Measurements from ENCODE around the gene CLIC3. TPM values are rescaled to one million over a fixed set of nuclear protein-coding genes. Genes with fewer than 3 reads are reported as not detected.

The CLIC3 gene
- total RNA-seq, 1 donor from 2014 or later, result not detected

DNA sequence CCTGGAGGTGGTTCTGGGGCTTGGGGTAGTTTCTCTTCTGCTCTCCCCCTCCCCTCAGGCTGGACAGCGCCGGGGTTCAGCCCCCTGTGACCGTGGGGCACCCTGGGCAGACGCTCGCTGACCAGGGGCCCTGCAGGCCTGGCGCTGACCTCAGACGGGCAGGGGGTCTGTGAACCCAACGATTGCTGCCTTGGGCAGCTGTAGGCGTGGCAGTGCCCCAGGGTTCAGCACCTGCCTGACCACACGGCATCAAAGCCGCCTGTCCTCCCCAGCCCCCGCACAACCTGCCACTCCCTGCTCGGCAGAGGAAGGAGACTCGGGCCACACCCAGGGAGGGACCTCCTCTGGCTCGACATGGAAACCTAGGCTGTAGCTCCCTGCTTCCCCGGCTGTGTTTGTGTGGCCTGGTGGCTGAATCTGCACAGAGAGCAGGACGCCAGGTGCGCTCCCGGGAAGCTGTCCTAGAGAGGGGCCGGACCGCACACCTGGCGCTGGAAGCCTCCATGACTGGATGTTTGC is 32.1 kb downstream of the CLIC3 start:
- Mint-ChIP-seq H3K9me3 (no peaks in the 10 kb centered on the region), H3K4me1 (peaks cover 19% of the 10 kb centered on the region), H3K27me3 (ENCODE audit: insufficient read depth, low read depth) (peaks cover 5% of the 10 kb centered on the region), H3K27ac (peak overlapping the region; percentile 53), H3K36me3 (no peaks in the 10 kb centered on the region), H3K4me3 (no peak overlapping the region)
- Histone ChIP-seq H3K4me1 (peaks cover 6% of the 10 kb centered on the region), H3K27ac (no peak overlapping the region), H4K20me1 (ENCODE audit: low read depth) (no peaks in the 10 kb centered on the region), H3F3A (ENCODE audit: low read depth) (no peaks in the 10 kb centered on the region), H3K79me2 (ENCODE audit: low read depth) (no peaks in the 10 kb centered on the region), H3K27me3 (no peaks in the 10 kb centered on the region), H3K9me3 (ENCODE audit: low read depth) (no peaks in the 10 kb centered on the region), H3K4me3 (no peak overlapping the region), H3K4me2 (no peak overlapping the region), H2AFZ (replicated peaks) (no peak overlapping the region), H3K9ac (no peak overlapping the region), H3K36me3 (no peaks in the 10 kb centered on the region)
- DNase-seq (ENCODE audit: low spot score), result no peak
- no peak for TF ChIP-seq EZH2 (IDR thresholded peaks at IDR 0.05)
- no peak for TF ChIP-seq CTCF (IDR thresholded peaks at IDR 0.05)
- TF ChIP-seq EZH2phosphoT487 (IDR thresholded peaks at IDR 0.05), result no peak

GRCh38 chr9:136963751-136964150 is 32.6 kb downstream of the CLIC3 start:
- no peak overlapping the region for H3K4me2 ChIP-seq
- Mint-ChIP-seq H3K4me3 (no peak overlapping the region), H3K36me3 (no peaks in the 10 kb centered on the region), H3K4me1 (peaks cover 19% of the 10 kb centered on the region), H3K27ac (no peak overlapping the region), H3K27me3 (ENCODE audit: insufficient read depth, low read depth) (peaks cover 5% of the 10 kb centered on the region), H3K9me3 (no peaks in the 10 kb centered on the region)
- no peaks in the 10 kb centered on the region for H4K20me1 ChIP-seq (ENCODE audit: low read depth)
- H3K36me3 ChIP-seq, result no peaks in the 10 kb centered on the region
- H3K4me1 ChIP-seq, result peaks cover 6% of the 10 kb centered on the region
- H3K27me3 ChIP-seq, result no peaks in the 10 kb centered on the region
- no peaks in the 10 kb centered on the region for H3F3A ChIP-seq (ENCODE audit: low read depth)
- DNase-seq (ENCODE audit: low spot score), result no peak
- TF ChIP-seq CTCF (IDR thresholded peaks at IDR 0.05), result no peak
- TF ChIP-seq EZH2phosphoT487 (IDR thresholded peaks at IDR 0.05), result no peak
- TF ChIP-seq EZH2 (IDR thresholded peaks at IDR 0.05), result no peak
- no peaks in the 10 kb centered on the region for H3K9me3 ChIP-seq (ENCODE audit: low read depth)
- H3K79me2 ChIP-seq (ENCODE audit: low read depth), result no peaks in the 10 kb centered on the region
- no peak overlapping the region for H3K27ac ChIP-seq
- H3K9ac ChIP-seq, result no peak overlapping the region
- H3K4me3 ChIP-seq, result no peak overlapping the region
- no peak overlapping the region for H2AFZ ChIP-seq (replicated peaks)

DNA sequence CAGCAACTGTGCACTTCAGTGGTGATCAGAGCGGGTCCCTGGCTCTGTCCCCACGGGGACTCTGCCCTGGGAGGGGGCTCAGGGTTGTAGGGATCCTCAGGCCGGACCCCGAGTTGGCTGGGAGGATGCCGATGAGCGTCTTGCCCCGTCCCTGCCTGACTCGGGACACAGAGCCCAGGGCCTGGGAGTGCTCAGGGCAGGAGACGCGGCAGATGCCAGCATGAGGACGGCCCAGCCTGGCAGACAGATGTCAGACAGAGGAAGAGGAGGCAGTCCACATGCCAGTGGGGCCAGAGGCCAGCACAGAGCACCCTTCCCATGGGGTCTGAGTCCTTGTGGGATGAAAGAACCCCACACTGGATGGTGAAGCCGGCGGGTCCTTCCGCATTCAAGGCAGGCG is 33.0 kb downstream of the CLIC3 start:
- H3K9me3 Mint-ChIP-seq, result no peaks in the 10 kb centered on the region

More for the DNA sequence above, 33.0 kb downstream of the CLIC3 start:
- peak overlapping the region; percentile 81 for H3K27ac Mint-ChIP-seq
- no peak overlapping the region for H2AFZ ChIP-seq (replicated peaks)
- no peaks in the 10 kb centered on the region for H3K36me3 Mint-ChIP-seq
- TF ChIP-seq CTCF (IDR thresholded peaks at IDR 0.05) (no peak), EZH2 (IDR thresholded peaks at IDR 0.05) (no peak), EZH2phosphoT487 (IDR thresholded peaks at IDR 0.05) (no peak)
- no peaks in the 10 kb centered on the region for H4K20me1 ChIP-seq (ENCODE audit: low read depth)
- no peak overlapping the region for H3K4me3 ChIP-seq
- no peaks in the 10 kb centered on the region for H3K27me3 ChIP-seq
- H3K4me1 ChIP-seq, result peaks cover 6% of the 10 kb centered on the region
- no peaks in the 10 kb centered on the region for H3K79me2 ChIP-seq (ENCODE audit: low read depth)
- H3K4me3 Mint-ChIP-seq, result peak overlapping the region; percentile 55
- no peak overlapping the region for H3K27ac ChIP-seq
- H3K27me3 Mint-ChIP-seq (ENCODE audit: insufficient read depth, low read depth), result peaks cover 5% of the 10 kb centered on the region
- H3K9me3 ChIP-seq (ENCODE audit: low read depth), result no peaks in the 10 kb centered on the region
- peaks cover 19% of the 10 kb centered on the region for H3K4me1 Mint-ChIP-seq
- DNase-seq (ENCODE audit: low spot score), result no peak
- no peak overlapping the region for H3K4me2 ChIP-seq
- H3K9ac ChIP-seq, result no peak overlapping the region
- no peaks in the 10 kb centered on the region for H3F3A ChIP-seq (ENCODE audit: low read depth)
- no peaks in the 10 kb centered on the region for H3K36me3 ChIP-seq
